Right lobe of liver (tissue), 6 donors: ENCODE measurements around the gene DAZAP1. TPM values are rescaled to one million over a fixed set of nuclear protein-coding genes. Genes with fewer than 3 reads are reported as not detected.
A peak's percentile ranks its signal among the peaks of the same experiment; 100 is the strongest.
"Not testable (repeated sequence)": the region's sequence is repeated elsewhere in the genome, so short reads cannot be mapped to it uniquely, and the experiment has no call there.

Source experiments
- ATAC-seq, 4 donors: fragments of 200-7000 bp; cut with Tn5 transposase; one replicate each; pipeline ENCODE4 v1.9.1; 2020; ENCODE audit warnings: mild to moderate bottlenecking in 4 of 4, moderate library complexity in 4 of 4
- DNase-seq, 3 donors: peaks; one replicate each; pipeline ENCODE4 v3.0.0-alpha.2; 2020
- H3K27ac ChIP-seq, 3 donors: fragments of 200-600 bp; one replicate each; pipeline ENCODE4 v1.8.0; 2022
- H3K27me3 ChIP-seq, 2 donors: fragments of 200-600 bp; one replicate each; pipeline ENCODE4 v1.8.0; 2022
- H3K36me3 ChIP-seq, 4 donors: fragments of 200-600 bp; sonication (generic) in 1 of 4; one replicate each; pipeline versions ENCODE4 v1.5.1 to v1.8.0; 2017 to 2022; ENCODE audit warnings: control low read depth in 1 of 4
- H3K4me1 ChIP-seq, 4 donors: fragments of 200-600 bp; sonication (generic) in 1 of 4; one replicate each; pipeline versions ENCODE4 v1.5.1 to v1.8.0; 2017 to 2022; ENCODE audit warnings: control low read depth in 1 of 4
- H3K4me3 ChIP-seq, 3 donors: fragments of 200-600 bp; one replicate each; pipeline ENCODE4 v1.8.0; 2022
- H3K9me3 ChIP-seq, 4 donors: fragments of 200-600 bp; sonication (generic) in 1 of 4; one replicate each; pipeline versions ENCODE4 v1.5.1 to v1.8.0; 2017 to 2022; ENCODE audit warnings: control low read depth in 1 of 4
- CTCF ChIP-seq, 4 donors: fragments of 200-600 bp in 3 of 4; fragments of 450-650 bp in 1 of 4; IDR thresholded peaks; one replicate each; pipeline versions ENCODE4 v1.5.1 to v1.8.0; 2016 to 2022; ENCODE audit warnings: antibody characterized with exemption in 4 of 4, mild to moderate bottlenecking in 2 of 4
- POLR2A ChIP-seq: fragments of 450-650 bp; IDR thresholded peaks from one replicate; pipeline ENCODE4 v1.6.1; 2017; ENCODE audit warnings: antibody characterized with exemption, mild to moderate bottlenecking
- WGBS: methylation state at CpG from one replicate; pipeline ENCODE4 v1.1.6; 2018; ENCODE audit warnings: low coverage, low lambda C conversion rate; ENCODE audit not compliant: insufficient coverage; ENCODE audit errors: missing lambda C conversion rate; 5-methylcytosine and 5-hydroxymethylcytosine counted together
- intact Hi-C, 2 donors: fragments of 100-400 bp; cut with DNase I; formaldehyde crosslinking; loops; one replicate each; pipeline versions ENCODE4 v1.11.2 to v1.14.1; 2022
- total RNA-seq, 6 experiments: library from RNA; depleted of rRNA in 2 of 6; stranded (reverse); fragments of >200 nt in 2 of 6; fragmentation: NEBNext Ultra II Directional in 3 of 6; extraction: Animal tissue kit (Norgen Biotek cat#: 25700) in 3 of 6; gene quantifications; one replicate each; pipeline versions ENCODE4 v1.1.0 to v1.2.4, GENCODE V29; 2016 to 2023
- donor health status: DM: no; HTN: yes; CAD: no.
- donor health status: DM: no; HTN: no; CAD: no.
- donor health status: DM: no; HTN: no; CAD: no.
- donor health status: DM: no; HTN: yes; CAD: no.
- donor health status: DM: no; HTN: yes; CAD: no.

The DAZAP1 gene
- total RNA-seq, 6 experiments from 2014 or later: 22.3 to 50.9 (median 42.2) TPM

- H3K4me3 ChIP-seq: no peak overlapping the region
Measured at GRCh38 chr19:1417145-1417544, 9.8 kb downstream of the DAZAP1 start.

GRCh38 chr19:1417681-1418495 lies 10.5 kb downstream of the DAZAP1 start:
- TF ChIP-seq POLR2A: no peak
- TF ChIP-seq CTCF (IDR thresholded peaks at IDR 0.05): no peak
- 49% methylated on average over 23 of the region's 30 CpGs for WGBS
- H3K9me3 ChIP-seq: no peaks in the 10 kb centered on the region
- H3K36me3 ChIP-seq: peaks cover 0 to 37% (median 18%) of the 10 kb centered on the region in 4 donors
- DNase-seq (peak in 1 of 3 donors; percentile 56), ATAC-seq (peak; percentile 4 to 27 (median 26))
- H3K27ac ChIP-seq: peak overlapping the region in 2 of 3 donors; percentile 21 to 56
- intact Hi-C loops: no loop called here
- H3K27me3 ChIP-seq: no peaks in the 10 kb centered on the region
- peaks cover 0 to 51% (median 20%) of the 10 kb centered on the region in 4 donors for H3K4me1 ChIP-seq
- H3K4me3 ChIP-seq: no peak overlapping the region

More at GRCh38 chr19:1417145-1417544, 9.8 kb downstream of the DAZAP1 start:
- ATAC-seq: peak in 3 of 4 donors; percentile 31 to 37 (median 35)
- peak in 2 of 3 donors; percentile 53 to 54 for DNase-seq
- H3K27me3 ChIP-seq: no peaks in the 10 kb centered on the region
- H3K4me1 ChIP-seq: peaks cover 0 to 58% (median 21%) of the 10 kb centered on the region in 4 donors
- 65% methylated on average over 7 of the region's 21 CpGs for WGBS
- peaks cover 0 to 36% (median 16%) of the 10 kb centered on the region in 4 donors for H3K36me3 ChIP-seq
- H3K27ac ChIP-seq: peak overlapping the region in 1 of 3 donors; percentile 2
- no peaks in the 10 kb centered on the region for H3K9me3 ChIP-seq
- intact Hi-C loops: no loop called here
- no peak for TF ChIP-seq POLR2A
- TF ChIP-seq CTCF (IDR thresholded peaks at IDR 0.05): no peak

- no peaks in the 10 kb centered on the region for H3K27me3 ChIP-seq
- H3K36me3 ChIP-seq: peaks cover 0 to 36% (median 20%) of the 10 kb centered on the region in 4 donors
- H3K4me3 ChIP-seq: no peak overlapping the region
- peaks cover 0 to 50% (median 19%) of the 10 kb centered on the region in 4 donors for H3K4me1 ChIP-seq
- peak overlapping the region in 1 of 3 donors; percentile 56 for H3K27ac ChIP-seq
- 20% methylated on average over 4 of the region's 13 CpGs for WGBS
- H3K9me3 ChIP-seq: no peaks in the 10 kb centered on the region
- ATAC-seq (no peak), DNase-seq (no peak)
- intact Hi-C loops: no loop called here
- TF ChIP-seq CTCF (IDR thresholded peaks at IDR 0.05): no peak
- no peak for TF ChIP-seq POLR2A
Measured at GRCh38 chr19:1418496-1418775, 11.1 kb downstream of the DAZAP1 start.

GRCh38 chr19:1418951-1419738 lies 11.8 kb downstream of the DAZAP1 start:
- Histone ChIP-seq H3K4me3 (no peak overlapping the region), H3K4me1 (peaks cover 0 to 53% (median 20%) of the 10 kb centered on the region in 4 donors), H3K27ac (no peak overlapping the region), H3K27me3 (no peaks in the 10 kb centered on the region), H3K36me3 (peaks cover 0 to 38% (median 20%) of the 10 kb centered on the region in 4 donors), H3K9me3 (no peaks in the 10 kb centered on the region)
- WGBS: 83% methylated on average over 4 of the region's 21 CpGs
- intact Hi-C loops: no loop called here
- TF ChIP-seq CTCF (IDR thresholded peaks at IDR 0.05): no peak
- DNase-seq (no peak), ATAC-seq (no peak)

- ATAC-seq, H3K4me3 ChIP-seq, H3K27me3 ChIP-seq, DNase-seq, intact Hi-C loops, H3K27ac ChIP-seq, H3K9me3 ChIP-seq: not testable (repeated sequence)
- 96% methylated on average over 17 of the region's 43 CpGs for WGBS
- Histone ChIP-seq H3K4me1 (peaks cover 0 to 55% (median 25%) of the 10 kb centered on the region in 4 donors), H3K36me3 (peaks cover 0 to 38% (median 22%) of the 10 kb centered on the region in 4 donors)
Measured at GRCh38 chr19:1420085-1420484, 12.7 kb downstream of the DAZAP1 start.
